SU-DHL-6 (cell line): Measurements from ENCODE around the gene PPP2R2C.

Experiments used
- H2AFZ ChIP-seq: fragments of 200-600 bp; sonication (generic); 2 replicates; pipeline ENCODE4 v1.6.1; 2014; ENCODE audit warnings: low read depth, mild to moderate bottlenecking, moderate library complexity, mixed read lengths, antibody characterized with exemption, low read length; ENCODE audit not compliant: severe bottlenecking
- H3F3A ChIP-seq: fragments of 200-600 bp; shearing (Covaris generic); 2 replicates; pipeline ENCODE4 v1.6.0; 2016; ENCODE audit warnings: antibody characterized with exemption, mild to moderate bottlenecking; ENCODE audit not compliant: insufficient read depth
- H3K27ac ChIP-seq: fragments of 200-600 bp; sonication (generic); 2 replicates; pipeline ENCODE4 v1.5.1; 2016; ENCODE audit warnings: low read depth, mild to moderate bottlenecking, low read length, moderate library complexity, mixed read lengths
- H3K27me3 ChIP-seq: fragments of 200-600 bp; sonication (generic), shearing (Covaris generic); 2 replicates; pipeline ENCODE4 v1.6.0; 2014; ENCODE audit warnings: mild to moderate bottlenecking, low read length
- H3K36me3 ChIP-seq: fragments of 200-600 bp; sonication (generic); 2 replicates; pipeline ENCODE4 v1.6.1; 2014; ENCODE audit warnings: mild to moderate bottlenecking, low read length, mixed read lengths
- H3K4me2 ChIP-seq: fragments of 300-600, 200-600 bp; shearing (Covaris generic), sonication (generic); 2 replicates; pipeline ENCODE4 v1.6.0; 2014; ENCODE audit warnings: low read length, low read depth, mild to moderate bottlenecking; ENCODE audit not compliant: poor library complexity, severe bottlenecking
- H3K4me3 ChIP-seq: fragments of 200-600 bp; sonication (generic); 2 replicates; pipeline ENCODE4 v1.5.1; 2014; ENCODE audit warnings: antibody characterized with exemption, low read length, mild to moderate bottlenecking, mixed read lengths; ENCODE audit not compliant: insufficient read depth, poor library complexity, severe bottlenecking
- H3K79me2 ChIP-seq: fragments of 200-600 bp; sonication (generic); 2 replicates; pipeline ENCODE4 v1.6.1; 2014; ENCODE audit warnings: mild to moderate bottlenecking, low read length, moderate library complexity; ENCODE audit not compliant: insufficient read depth
- H3K9ac ChIP-seq: fragments of 200-600 bp; sonication (generic); 2 replicates; pipeline ENCODE4 v1.7.0; 2014; ENCODE audit warnings: mild to moderate bottlenecking, low read length
- H3K9me2 ChIP-seq: fragments of 200-600 bp; sonication (generic); replicated peaks from 2 replicates; pipeline ENCODE4 v1.6.1; 2014; ENCODE audit warnings: low read length; ENCODE audit not compliant: insufficient read depth
- H3K9me3 ChIP-seq: fragments of 200-600 bp; sonication (generic); 2 replicates; pipeline ENCODE4 v1.6.1; 2014; ENCODE audit warnings: low read length, mixed read lengths; ENCODE audit not compliant: insufficient read depth
- H4K20me1 ChIP-seq: fragments of 200-600 bp; sonication (generic); 2 replicates; pipeline ENCODE4 v1.6.1; 2014; ENCODE audit warnings: low read depth, mild to moderate bottlenecking, antibody characterized with exemption, low read length, moderate library complexity, mixed read lengths
- CTCF ChIP-seq: fragments of 200-600 bp; sonication (generic); IDR thresholded peaks from one replicate; pipeline ENCODE4 v1.5.1; 2017; ENCODE audit warnings: antibody characterized with exemption, mild to moderate bottlenecking, low read length, moderate library complexity; ENCODE audit not compliant: insufficient read depth, poor library complexity, severe bottlenecking
- EZH2phosphoT487 ChIP-seq: fragments of 200-600 bp; sonication (generic), shearing (Covaris generic); conservative IDR thresholded peaks from 2 replicates; pipeline ENCODE4 v1.6.1; 2018; ENCODE audit warnings: mild to moderate bottlenecking, antibody characterized with exemption, low read length, moderate library complexity, mixed read lengths

The PPP2R2C gene

GRCh38 chr4:6442555-6442954 is 29.9 kb downstream of the PPP2R2C start:
- TF ChIP-seq EZH2phosphoT487 (no peak), CTCF (no peak)
- H2AFZ ChIP-seq: no peak overlapping the region
- no peak overlapping the region for H3K9ac ChIP-seq
- no peaks in the 10 kb centered on the region for H3F3A ChIP-seq
- H3K27ac ChIP-seq: no peak overlapping the region
- peaks cover 4% of the 10 kb centered on the region; the same call in 1 of the 2 replicates for H3K27me3 ChIP-seq
- H3K4me3 ChIP-seq: no peak overlapping the region
- no peaks in the 10 kb centered on the region for H3K9me2 ChIP-seq
- H3K79me2 ChIP-seq: no peaks in the 10 kb centered on the region
- H3K36me3 ChIP-seq: no peaks in the 10 kb centered on the region
- no peaks in the 10 kb centered on the region for H4K20me1 ChIP-seq
- no peaks in the 10 kb centered on the region for H3K9me3 ChIP-seq
- no peak overlapping the region for H3K4me2 ChIP-seq

- TF ChIP-seq CTCF (no peak), EZH2phosphoT487 (no peak)
- Histone ChIP-seq H3K36me3 (no peaks in the 10 kb centered on the region), H3K4me2 (no peak overlapping the region), H2AFZ (no peak overlapping the region), H3K9me3 (no peaks in the 10 kb centered on the region), H3F3A (no peaks in the 10 kb centered on the region), H3K79me2 (no peaks in the 10 kb centered on the region), H3K9me2 (no peaks in the 10 kb centered on the region), H3K27me3 (peaks cover 4% of the 10 kb centered on the region; the same call in 1 of the 2 replicates), H4K20me1 (no peaks in the 10 kb centered on the region), H3K9ac (no peak overlapping the region), H3K27ac (no peak overlapping the region), H3K4me3 (no peak overlapping the region)
Measured at GRCh38 chr4:6441758-6442157, 30.7 kb downstream of the PPP2R2C start.

- Histone ChIP-seq H3K79me2 (no peaks in the 10 kb centered on the region), H3K4me2 (no peak overlapping the region), H3K4me3 (no peak overlapping the region), H3F3A (no peaks in the 10 kb centered on the region), H4K20me1 (no peaks in the 10 kb centered on the region), H3K27ac (no peak overlapping the region), H2AFZ (no peak overlapping the region), H3K27me3 (peaks cover 4% of the 10 kb centered on the region; the same call in 1 of the 2 replicates), H3K9me2 (no peaks in the 10 kb centered on the region), H3K36me3 (no peaks in the 10 kb centered on the region), H3K9me3 (no peaks in the 10 kb centered on the region), H3K9ac (no peak overlapping the region)
- TF ChIP-seq EZH2phosphoT487 (no peak), CTCF (no peak)
Measured at GRCh38 chr4:6441202-6441582, 31.2 kb downstream of the PPP2R2C start.
